Esophagus muscularis mucosa (tissue), 4 donors: ENCODE measurements around the gene ANKRD34A. TPM values are rescaled to one million over a fixed set of nuclear protein-coding genes. Genes with fewer than 3 reads are reported as not detected.

Experiments
- DNase-seq: peaks from one replicate; pipeline ENCODE4 v3.0.0-alpha.2; 2017; ENCODE audit errors: extremely low spot score
- H3K27ac ChIP-seq, 4 donors: fragments of 200-600 bp; sonication (generic); replicated peaks in 1 of 4; 1 replicate in 3 of 4; 2 replicates in 1 of 4; pipeline ENCODE4 v1.5.1; 2016 to 2019; ENCODE audit warnings: mild to moderate bottlenecking in 1 of 4
- H3K27me3 ChIP-seq, 4 donors: fragments of 200-600 bp; sonication (generic); one replicate each; pipeline versions ENCODE4 v1.5.1 to v1.6.0; 2016 to 2019
- H3K36me3 ChIP-seq, 4 donors: fragments of 200-600 bp; sonication (generic); one replicate each; pipeline ENCODE4 v1.5.1; 2016 to 2019
- H3K4me1 ChIP-seq, 4 donors: fragments of 200-600 bp; sonication (generic); one replicate each; pipeline ENCODE4 v1.5.1; 2016 to 2019
- H3K4me3 ChIP-seq, 4 donors: fragments of 200-600 bp; sonication (generic); 1 replicate in 2 of 4; 2 replicates in 2 of 4; pipeline ENCODE4 v1.5.1; 2016 to 2019; ENCODE audit warnings: mild to moderate bottlenecking in 4 of 4, moderate library complexity in 1 of 4
- H3K9me3 ChIP-seq, 4 donors: fragments of 200-600 bp; sonication (generic); 1 replicate in 3 of 4; 2 replicates in 1 of 4; pipeline ENCODE4 v1.5.1; 2016 to 2019
- CTCF ChIP-seq, 3 experiments: fragments of 200-600 bp in 2 of 3; fragments of 450-650 bp in 1 of 3; sonication (generic) in 2 of 3; IDR thresholded peaks; one replicate each; pipeline ENCODE4 v1.5.1; 2017 to 2019; ENCODE audit warnings: antibody characterized with exemption in 3 of 3, mild to moderate bottlenecking in 2 of 3, moderate library complexity in 1 of 3
- EP300 ChIP-seq: sonication (generic); formaldehyde crosslinking; IDR thresholded peaks from one replicate; pipeline ENCODE4 v1.6.1; 2017; ENCODE audit warnings: antibody characterized with exemption
- POLR2A ChIP-seq: fragments of 450-650 bp; IDR thresholded peaks from one replicate; pipeline ENCODE4 v1.6.1; 2017; ENCODE audit warnings: antibody characterized with exemption, moderate library complexity, mild to moderate bottlenecking, low read depth
- POLR2AphosphoS5 ChIP-seq, 2 donors: sonication (generic); formaldehyde crosslinking; IDR thresholded peaks; one replicate each; pipeline ENCODE4 v1.6.1; 2017; ENCODE audit warnings: antibody characterized with exemption in 2 of 2
- WGBS: methylation state at CpG from one replicate; pipeline ENCODE4 v1.1.5; 2018; 5-methylcytosine and 5-hydroxymethylcytosine counted together
- intact Hi-C: fragments of 100-400 bp; cut with DNase I; formaldehyde crosslinking; loops from one replicate; pipeline ENCODE4 v1.15.1; 2023
- total RNA-seq, 4 donors: library from RNA; depleted of rRNA; stranded (reverse); fragments of >200 nt; gene quantifications; one replicate each; pipeline versions ENCODE4 v1.1.0 to v1.2.1, GENCODE V29; 2016

Gene ANKRD34A
- total RNA-seq, 4 donors from 2014 or later = 0.66 to 1.7 (median 1.3) TPM

GRCh38 chr1:145918144-145918991 is 46.0 kb downstream of the ANKRD34A start, which contains the start of gene PEX11B:
Gene PEX11B, minus strand, starts transcription at chr1:145918717. Its CDS starts 29 bp downstream, at chr1:145918688.
- H3K4me3 ChIP-seq = peak within 1 kb of the TSS; percentile 79 to 91 (median 80)
- H3K9me3 ChIP-seq = no peaks in the 10 kb centered on the region
- peaks cover 20 to 32% (median 29%) of the 10 kb centered on the region in 4 donors for H3K4me1 ChIP-seq
- WGBS = 0% methylated on average over 47 of the region's 51 CpGs
- peaks cover 6 to 48% (median 37%) of the 10 kb centered on the region in 4 donors for H3K36me3 ChIP-seq
- DNase-seq = peak; percentile 97
- no peak for TF ChIP-seq EP300
- peak in 1 of 3 experiments; percentile 23 for TF ChIP-seq CTCF (IDR thresholded peaks at IDR 0.05)
- TF ChIP-seq POLR2A = peak; percentile 51
- TF ChIP-seq POLR2AphosphoS5 (IDR thresholded peaks at IDR 0.05) = peak; percentile 86 to 88
- intact Hi-C loops = loop anchor here (5.0 kb wide), 1 partner anchor 94 kb away; no protein-coding TSS in a partner anchor
- H3K27ac ChIP-seq = peak within 1 kb of the TSS; percentile 82 to 93 (median 90)
- no peaks in the 10 kb centered on the region for H3K27me3 ChIP-seq

- H3K27ac ChIP-seq = peak overlapping the region; percentile 82 to 93 (median 90)
- no peaks in the 10 kb centered on the region for H3K27me3 ChIP-seq
- no peak for TF ChIP-seq POLR2AphosphoS5 (IDR thresholded peaks at IDR 0.05)
- no peak for TF ChIP-seq POLR2A
- TF ChIP-seq CTCF (IDR thresholded peaks at IDR 0.05) = no peak
- TF ChIP-seq EP300 = no peak
- peaks cover 6 to 44% (median 39%) of the 10 kb centered on the region in 4 donors for H3K36me3 ChIP-seq
- intact Hi-C loops = loop anchor here (5.0 kb wide), 1 partner anchor 95 kb away; no protein-coding TSS in a partner anchor
- no peak for DNase-seq
- WGBS = 79% methylated on average over 5 of the region's 5 CpGs
- no peaks in the 10 kb centered on the region for H3K9me3 ChIP-seq
- H3K4me1 ChIP-seq = peaks cover 20 to 32% (median 29%) of the 10 kb centered on the region in 4 donors
- peak overlapping the region; percentile 79 to 91 (median 80) for H3K4me3 ChIP-seq
These were observed 46.8 kb downstream of the ANKRD34A start for GRCh38 chr1:145917595-145917994.

- H3K4me3 ChIP-seq = no peak overlapping the region
- TF ChIP-seq CTCF (IDR thresholded peaks at IDR 0.05) (no peak), POLR2AphosphoS5 (IDR thresholded peaks at IDR 0.05) (no peak), POLR2A (no peak), EP300 (no peak)
- DNase-seq = no peak
- H3K9me3 ChIP-seq = no peaks in the 10 kb centered on the region
- H3K27me3 ChIP-seq = no peaks in the 10 kb centered on the region
- peaks cover 20 to 32% (median 29%) of the 10 kb centered on the region in 4 donors for H3K4me1 ChIP-seq
- peak overlapping the region in 1 of 4 donors; percentile 93 for H3K27ac ChIP-seq
- intact Hi-C loops = loop anchor here (5.0 kb wide), 1 partner anchor 96 kb away; no protein-coding TSS in a partner anchor
- peaks cover 13 to 52% (median 43%) of the 10 kb centered on the region in 4 donors for H3K36me3 ChIP-seq
- WGBS = 84% methylated on average over 5 of the region's 5 CpGs
These were observed 47.6 kb downstream of the ANKRD34A start for GRCh38 chr1:145916745-145917144.

DNA sequence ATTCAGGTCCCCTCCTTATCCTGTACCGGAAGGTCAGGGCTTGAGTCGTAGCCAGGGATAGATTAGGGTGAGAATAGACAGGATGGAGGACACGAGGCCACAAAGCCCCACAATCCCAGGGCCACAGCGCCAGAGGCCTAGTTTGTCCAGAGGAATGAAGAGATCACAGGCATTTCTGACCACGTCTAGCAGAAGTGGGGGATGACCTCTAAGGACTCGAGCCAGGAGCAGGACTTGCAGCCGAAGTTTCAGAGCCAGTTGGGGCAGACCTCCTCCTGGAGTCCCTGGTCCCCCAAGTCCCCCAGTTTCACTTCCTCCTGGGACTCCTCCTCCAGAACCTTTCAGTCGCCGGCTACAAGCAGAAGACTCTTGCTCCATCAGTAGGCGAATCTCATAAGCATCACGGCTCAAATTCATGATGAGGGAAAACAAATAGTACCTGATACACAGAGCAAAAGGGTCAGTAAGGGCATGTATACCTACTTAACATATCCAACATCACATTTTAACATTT is 52.2 kb downstream of the ANKRD34A start:
- intact Hi-C loops = loop anchor here (5.0 kb wide), 1 partner anchor 65 kb away; the partner anchor contains the start of gene NUDT17
- Histone ChIP-seq H3K9me3 (no peaks in the 10 kb centered on the region), H3K27ac (no peak overlapping the region), H3K36me3 (peaks cover 20 to 65% (median 56%) of the 10 kb centered on the region in 4 donors), H3K27me3 (no peaks in the 10 kb centered on the region), H3K4me1 (peaks cover 13 to 23% (median 16%) of the 10 kb centered on the region in 4 donors), H3K4me3 (no peak overlapping the region)
- DNase-seq = no peak
- TF ChIP-seq EP300 (no peak), CTCF (IDR thresholded peaks at IDR 0.05) (no peak), POLR2AphosphoS5 (IDR thresholded peaks at IDR 0.05) (no peak)
- WGBS = 74% methylated on average over 10 of the region's 11 CpGs

Other genes with a start within 250 kb of the ANKRD34A start
- under 1 TPM in 1 of 4 donors, not detected in 3; 0.26 TPM for gene CD160, start 245.1 kb downstream of the ANKRD34A start, total RNA-seq
- gene RNF115, start 140.5 kb downstream of the ANKRD34A start, total RNA-seq = 10 to 100 TPM; 37.8 to 46.3 (median 40.3) TPM
- 10 to 100 TPM; 22.3 to 34.1 (median 27.8) TPM for gene POLR3C, start 140.4 kb downstream of the ANKRD34A start, total RNA-seq
- gene NUDT17, start 118.9 kb downstream of the ANKRD34A start, total RNA-seq = 1 to 10 TPM; 1.2 to 3.6 (median 1.6) TPM
- gene PIAS3, start 105.5 kb downstream of the ANKRD34A start, total RNA-seq = 10 to 100 TPM; 11.9 to 25.3 (median 22.9) TPM
- gene ANKRD35, start 78.7 kb downstream of the ANKRD34A start, total RNA-seq = 10 to 100 TPM in 2 of 4 donors, 1 to 10 TPM in 2; 4.0 to 11.1 (median 8.4) TPM
- 1 to 10 TPM; 1.7 to 7.2 (median 3.8) TPM for gene ITGA10, start 54.5 kb downstream of the ANKRD34A start, total RNA-seq
- 10 to 100 TPM; 18.3 to 21.2 (median 20.0) TPM for gene PEX11B, start 45.9 kb downstream of the ANKRD34A start, total RNA-seq
- 100 to 1,000 TPM in 1 of 4 donors, 10 to 100 TPM in 3; 42.8 to 119 (median 69.7) TPM for gene RBM8A, start 37.1 kb downstream of the ANKRD34A start, total RNA-seq
- gene LIX1L, start 6.6 kb downstream of the ANKRD34A start, total RNA-seq = 10 to 100 TPM; 33.2 to 55.0 (median 41.7) TPM
- gene POLR3GL, start 115 bp upstream of the ANKRD34A start, total RNA-seq = 10 to 100 TPM; 29.0 to 41.5 (median 35.5) TPM
- gene TXNIP, start 32.0 kb upstream of the ANKRD34A start, total RNA-seq = 1,000 to 10,000 TPM; 1,186 to 4,171 (median 2,482) TPM
- not detected for gene HJV, start 57.2 kb upstream of the ANKRD34A start, total RNA-seq
- 1 to 10 TPM in 2 of 4 donors, under 1 TPM in 2; 0.69 to 1.7 (median 1.1) TPM for gene NBPF10, start 180.2 kb upstream of the ANKRD34A start, total RNA-seq